ENCODE results near the gene TEAD4. TPM values are rescaled to one million over a fixed set of nuclear protein-coding genes. Genes with fewer than 3 reads are reported as not detected.
A peak's percentile ranks its signal among the peaks of the same experiment; 100 is the strongest.

Gene TEAD4
- total and polyA plus RNA-seq, 12 donors, result 4.7 to 45.6 (median 11.4) TPM

DNA sequence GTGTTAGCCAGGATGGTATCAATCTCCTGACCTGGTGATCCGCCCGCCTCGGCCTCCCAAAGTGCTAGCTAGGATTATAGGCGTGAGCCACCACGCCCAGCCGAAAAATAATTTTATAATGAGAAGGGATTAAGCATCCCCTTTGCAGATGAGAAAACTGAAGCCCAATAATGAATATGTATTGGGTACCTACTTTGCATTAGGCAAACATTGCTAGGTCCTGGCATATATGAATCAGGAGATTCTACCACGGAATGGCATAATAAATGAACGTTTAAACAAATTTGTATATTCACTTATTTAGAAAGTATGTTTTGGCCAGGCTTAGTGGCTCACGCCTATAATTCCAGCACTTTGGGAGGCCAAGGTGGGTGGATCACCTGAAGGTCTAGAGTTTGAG, 36.1 kb upstream of the TEAD4 start:
- WGBS, 2 donors, result 97 to 98% methylated on average over 9 of the region's 9 CpGs

DNA sequence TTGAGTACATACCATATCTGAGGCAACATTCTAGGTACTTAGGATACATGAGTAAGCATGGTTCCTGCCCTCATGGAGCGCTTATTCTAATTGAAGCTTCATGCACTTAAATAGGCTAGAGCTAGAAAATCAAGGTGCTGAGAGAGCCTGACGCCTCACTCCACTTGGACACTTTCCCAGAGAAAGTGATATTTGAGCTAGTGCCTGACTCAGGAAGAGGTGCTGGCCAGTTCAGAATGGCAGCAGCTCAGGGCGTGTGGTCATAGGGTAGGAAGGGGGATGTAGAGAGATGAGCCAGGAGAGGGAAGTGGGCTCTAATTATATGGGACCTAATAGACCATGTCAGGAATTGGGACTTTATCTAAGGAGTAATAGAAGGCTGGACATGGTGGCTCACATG, 35.2 kb upstream of the TEAD4 start:
- H3K27me3 ChIP-seq, result no peaks in the 10 kb centered on the region
- H3K4me1 ChIP-seq, result peaks cover 0 to 5% (median 0%) of the 10 kb centered on the region in 9 donors
- WGBS, 2 donors, result 68 to 73% methylated on average over 3 of the region's 3 CpGs
- H3K4me3 ChIP-seq, result no peak overlapping the region
- TF ChIP-seq, protein P1, sequence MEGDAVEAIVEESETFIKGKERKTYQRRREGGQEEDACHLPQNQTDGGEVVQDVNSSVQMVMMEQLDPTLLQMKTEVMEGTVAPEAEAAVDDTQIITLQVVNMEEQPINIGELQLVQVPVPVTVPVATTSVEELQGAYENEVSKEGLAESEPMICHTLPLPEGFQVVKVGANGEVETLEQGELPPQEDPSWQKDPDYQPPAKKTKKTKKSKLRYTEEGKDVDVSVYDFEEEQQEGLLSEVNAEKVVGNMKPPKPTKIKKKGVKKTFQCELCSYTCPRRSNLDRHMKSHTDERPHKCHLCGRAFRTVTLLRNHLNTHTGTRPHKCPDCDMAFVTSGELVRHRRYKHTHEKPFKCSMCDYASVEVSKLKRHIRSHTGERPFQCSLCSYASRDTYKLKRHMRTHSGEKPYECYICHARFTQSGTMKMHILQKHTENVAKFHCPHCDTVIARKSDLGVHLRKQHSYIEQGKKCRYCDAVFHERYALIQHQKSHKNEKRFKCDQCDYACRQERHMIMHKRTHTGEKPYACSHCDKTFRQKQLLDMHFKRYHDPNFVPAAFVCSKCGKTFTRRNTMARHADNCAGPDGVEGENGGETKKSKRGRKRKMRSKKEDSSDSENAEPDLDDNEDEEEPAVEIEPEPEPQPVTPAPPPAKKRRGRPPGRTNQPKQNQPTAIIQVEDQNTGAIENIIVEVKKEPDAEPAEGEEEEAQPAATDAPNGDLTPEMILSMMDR (IDR thresholded peaks at IDR 0.05), result no peak
- ATAC-seq (peak in 5 of 8 donors; percentile 39 to 83 (median 70)), DNase-seq (no peak)
- no peaks in the 10 kb centered on the region for H3K9me3 ChIP-seq
- H3K36me3 ChIP-seq, result peaks cover 0 to 91% (median 8%) of the 10 kb centered on the region in 9 donors
- intact Hi-C loops (cut with DNase I), result no loop called here
- no peak overlapping the region for H3K27ac ChIP-seq

More for the DNA sequence above, 36.1 kb upstream of the TEAD4 start:
- no peak for ATAC-seq
- intact Hi-C loops (cut with DNase I), result no loop called here
- DNase-seq, result no peak
- Histone ChIP-seq H3K27me3 (no peaks in the 10 kb centered on the region), H3K4me1 (peaks cover 0 to 5% (median 0%) of the 10 kb centered on the region in 9 donors), H3K27ac (no peak overlapping the region), H3K36me3 (peaks cover 0 to 85% (median 8%) of the 10 kb centered on the region in 9 donors), H3K4me3 (no peak overlapping the region), H3K9me3 (no peaks in the 10 kb centered on the region)
- TF ChIP-seq, protein P1 (IDR thresholded peaks at IDR 0.05), result no peak

DNA sequence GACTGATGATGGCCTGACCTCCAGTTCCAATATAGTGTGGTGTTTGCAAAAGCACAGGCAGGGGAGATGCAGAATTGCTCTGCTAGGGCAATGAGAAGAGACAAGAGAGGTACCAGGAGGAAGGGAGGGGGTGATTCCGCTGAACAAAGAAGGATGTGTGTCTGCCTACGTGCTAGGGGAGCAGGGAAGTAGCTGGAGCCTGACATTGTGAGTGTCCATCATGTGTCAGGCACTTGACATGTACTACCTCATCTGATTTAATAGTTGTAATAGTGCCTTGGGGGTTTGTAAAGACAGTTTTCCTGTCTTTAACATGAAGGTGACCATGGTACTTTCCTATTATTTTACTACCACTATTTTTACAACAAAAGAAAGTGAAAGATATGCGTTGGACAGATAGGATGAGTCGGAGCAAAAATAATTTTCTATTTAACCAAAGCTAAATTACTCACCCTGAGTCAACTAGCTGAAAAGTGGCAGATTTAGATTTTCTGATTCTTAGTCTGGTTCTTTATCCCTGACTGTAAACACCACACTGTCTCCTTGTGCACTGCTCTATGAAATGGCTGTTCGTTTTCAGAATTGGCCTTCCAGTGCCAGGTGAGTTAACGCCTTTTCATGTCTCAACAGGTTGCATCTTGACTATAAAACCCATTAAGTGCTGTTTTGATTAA, 33.7 kb upstream of the TEAD4 start:
- WGBS, 2 donors, result 93 to 94% methylated on average over 6 of the region's 6 CpGs
- intact Hi-C loops (cut with DNase I), result no loop called here
- Histone ChIP-seq H3K4me1 (peaks cover 0 to 5% (median 0%) of the 10 kb centered on the region in 9 donors), H3K36me3 (peaks cover 0 to 95% (median 12%) of the 10 kb centered on the region in 9 donors), H3K4me3 (no peak overlapping the region), H3K27me3 (no peaks in the 10 kb centered on the region), H3K27ac (no peak overlapping the region), H3K9me3 (no peaks in the 10 kb centered on the region)
- ATAC-seq (no peak), DNase-seq (no peak)
- TF ChIP-seq, protein P1 (IDR thresholded peaks at IDR 0.05), result no peak

- peaks cover 0 to 5% (median 0%) of the 10 kb centered on the region in 9 donors for H3K4me1 ChIP-seq
- 61 to 76% methylated on average over 8 of the region's 8 CpGs for WGBS, 2 donors
- no peak overlapping the region for H3K27ac ChIP-seq
- intact Hi-C loops (cut with DNase I), result no loop called here
- TF ChIP-seq, protein P1 (IDR thresholded peaks at IDR 0.05), result no peak
- ATAC-seq (no peak), DNase-seq (no peak)
- no peaks in the 10 kb centered on the region for H3K9me3 ChIP-seq
- H3K36me3 ChIP-seq, result peaks cover 0 to 96% (median 21%) of the 10 kb centered on the region in 9 donors
- H3K27me3 ChIP-seq, result no peaks in the 10 kb centered on the region
- no peak overlapping the region for H3K4me3 ChIP-seq
Observed at GRCh38 chr12:2930865-2931264, 28.3 kb upstream of the TEAD4 start.

Measured in heart right ventricle (tissue), 16 donors.